HG02981 (cell line): ENCODE results near the gene RNASEH2B.

ENCODE experiments used
- ATAC-seq: cut with Tn5 transposase; IDR thresholded peaks from one replicate; pipeline ENCODE4 v1.9.1; 2021; ENCODE audit warnings: mild to moderate bottlenecking, moderate library complexity; ENCODE audit not compliant: unreplicated experiment

RNASEH2B gene

DNA sequence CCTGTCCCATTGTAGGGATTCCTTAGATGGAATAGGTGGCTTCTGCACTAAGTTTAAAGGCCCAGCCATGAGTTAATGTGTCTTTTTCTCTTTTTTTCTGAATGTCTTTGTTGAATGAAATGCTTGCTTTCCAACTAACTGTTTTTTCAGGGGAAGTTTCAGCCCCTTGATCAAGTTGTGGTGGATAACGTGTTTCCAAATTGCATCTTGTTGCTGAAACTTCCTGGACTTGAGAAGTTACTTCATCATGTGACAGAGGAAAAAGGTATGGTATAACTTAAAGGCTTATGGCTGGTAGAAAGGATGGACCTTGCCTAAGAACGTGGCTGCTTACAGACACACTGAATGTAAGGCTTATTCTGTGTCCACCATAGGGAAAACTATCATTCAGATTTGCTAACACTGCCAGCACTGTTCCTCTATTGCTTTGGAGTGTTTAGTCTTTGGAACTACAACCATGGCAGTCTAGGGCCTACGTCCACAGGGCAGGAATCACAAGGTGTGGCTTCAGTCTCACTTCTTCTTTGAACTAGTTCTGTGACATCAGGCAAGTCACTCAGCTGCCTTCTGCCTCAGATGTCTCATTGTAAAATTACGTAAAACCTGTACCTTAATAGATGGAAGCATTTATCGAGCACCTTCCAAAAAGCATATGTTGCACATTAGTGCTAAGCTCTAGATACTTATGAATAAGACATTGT is 25.3 kb downstream of the RNASEH2B start:
- no peak for ATAC-seq

DNA sequence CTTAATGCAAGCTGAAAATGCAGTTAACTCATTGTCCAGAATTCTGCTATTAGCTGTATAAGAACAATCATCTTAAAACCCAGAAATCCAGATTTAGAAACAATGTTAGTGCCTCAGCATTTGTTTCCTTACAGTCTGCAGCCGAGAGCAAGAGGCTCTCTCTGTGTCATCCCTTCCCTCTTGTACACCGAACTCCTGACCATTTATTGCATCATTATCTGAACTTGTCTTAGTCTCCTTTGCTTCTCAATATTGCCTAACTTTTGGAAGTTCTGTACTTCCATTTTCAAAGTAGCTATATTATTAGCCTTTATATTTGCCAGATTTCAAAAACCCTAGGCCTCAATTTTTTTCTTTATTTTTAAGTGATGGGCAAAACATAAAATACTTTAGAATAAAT is 27.1 kb downstream of the RNASEH2B start:
- ATAC-seq, result no peak

DNA sequence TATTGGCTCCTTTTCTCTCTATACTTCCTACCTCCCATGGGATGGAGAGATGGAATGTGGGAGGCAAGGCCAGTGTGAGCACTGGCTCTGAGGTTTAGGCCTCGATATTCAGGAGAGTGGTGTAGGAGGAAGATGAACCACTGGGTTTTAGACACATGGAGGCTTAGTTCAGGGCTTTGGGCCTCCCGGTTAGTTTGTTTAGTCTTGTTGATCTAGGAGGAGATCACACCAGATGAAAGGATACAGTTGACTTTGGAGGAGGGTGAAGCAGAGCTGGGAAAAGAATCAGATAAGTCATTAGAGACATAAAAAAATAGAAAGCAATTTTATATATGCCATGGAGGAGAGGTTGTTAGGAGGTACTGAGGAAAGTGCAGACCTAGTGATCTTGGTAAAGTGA is 30.9 kb downstream of the RNASEH2B start:
- no peak for ATAC-seq

DNA sequence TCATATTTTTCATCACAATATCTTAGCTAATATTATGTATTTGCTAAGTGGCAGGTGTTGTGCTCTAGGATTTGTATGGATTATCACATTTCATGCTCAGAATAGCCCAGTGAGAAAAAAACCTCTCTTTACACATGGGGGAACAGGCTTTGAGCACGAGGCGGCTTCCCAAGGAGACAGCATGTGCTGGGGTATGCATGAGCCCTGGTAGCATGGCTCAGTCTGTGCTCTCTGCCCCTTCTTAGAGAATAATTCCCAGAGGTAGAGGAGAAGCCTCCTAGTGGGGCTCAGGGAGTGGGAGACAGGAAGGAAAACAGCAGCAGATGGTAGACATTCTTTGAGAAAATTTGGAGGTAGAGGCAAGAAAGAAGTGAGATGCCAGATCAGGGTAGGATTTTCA is 31.6 kb downstream of the RNASEH2B start:
- no peak for ATAC-seq

DNA sequence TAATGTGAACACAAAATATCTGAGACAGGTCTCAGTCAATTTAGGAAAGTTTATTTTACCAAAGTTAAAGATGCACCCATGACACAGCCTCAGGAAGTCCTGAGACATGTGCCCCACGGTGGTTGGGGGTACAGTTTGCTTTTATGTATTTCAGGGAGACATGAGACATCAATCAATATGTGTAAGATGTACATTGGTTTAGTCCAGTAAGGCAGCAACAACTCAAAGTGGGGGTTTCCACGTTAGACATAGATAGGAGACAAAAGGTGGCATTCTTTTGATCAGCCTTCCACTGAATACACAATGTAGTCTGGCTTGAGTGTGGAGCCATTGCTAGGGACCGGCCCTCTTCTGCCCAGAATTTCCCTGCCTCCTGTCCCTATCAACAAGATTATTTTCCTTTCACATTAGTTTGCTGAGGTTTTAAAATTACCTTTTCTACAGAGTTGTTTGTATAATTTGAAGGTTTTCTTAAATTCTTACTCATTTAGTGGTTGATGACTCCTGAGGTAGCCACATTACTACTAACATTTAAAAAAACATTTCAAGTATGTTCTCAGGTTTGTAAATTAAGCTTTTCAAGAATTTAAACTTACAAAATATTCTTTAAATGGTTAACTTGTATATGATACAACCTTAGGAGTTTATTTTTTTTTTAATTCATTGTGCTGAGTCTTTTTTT is 33.2 kb downstream of the RNASEH2B start:
- no peak for ATAC-seq

DNA sequence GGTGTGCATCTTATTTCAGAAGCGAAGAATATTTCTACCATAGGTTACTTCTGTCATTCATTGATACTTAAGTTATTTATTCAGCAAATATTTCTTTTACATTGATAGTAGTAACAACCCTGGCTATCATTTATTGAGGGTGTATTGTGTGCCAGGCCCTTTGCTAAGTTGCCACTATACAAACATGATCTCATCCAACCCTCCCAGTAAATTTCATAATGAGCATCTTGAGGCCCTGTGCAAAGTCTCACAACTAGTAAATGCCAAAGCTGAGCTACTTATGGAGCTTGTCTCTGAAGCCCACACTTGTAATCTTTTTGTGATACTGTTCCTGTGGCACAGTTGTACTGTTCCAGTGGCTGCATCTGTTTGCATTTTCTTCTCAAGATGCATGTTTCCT is 36.1 kb downstream of the RNASEH2B start:
- no peak for ATAC-seq

DNA sequence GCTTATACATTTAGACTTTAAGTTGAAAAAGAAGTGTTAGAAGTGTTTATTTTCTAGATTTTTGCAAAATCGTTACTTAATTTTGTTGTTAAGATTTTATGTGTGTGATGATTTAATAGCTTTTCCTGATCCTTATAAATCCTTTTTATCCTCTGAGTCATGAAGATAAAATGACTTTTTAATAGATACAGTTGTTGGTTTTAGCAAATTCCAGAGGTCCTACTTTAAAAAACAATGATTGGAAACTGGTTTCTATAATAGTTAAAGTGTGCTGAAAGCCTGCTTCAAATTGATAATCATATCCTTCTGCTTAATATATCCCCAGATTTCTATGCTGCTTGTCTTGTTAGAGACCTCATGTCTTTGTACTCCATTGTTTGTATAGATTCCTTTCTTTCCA is 39.0 kb downstream of the RNASEH2B start:
- ATAC-seq, result no peak

DNA sequence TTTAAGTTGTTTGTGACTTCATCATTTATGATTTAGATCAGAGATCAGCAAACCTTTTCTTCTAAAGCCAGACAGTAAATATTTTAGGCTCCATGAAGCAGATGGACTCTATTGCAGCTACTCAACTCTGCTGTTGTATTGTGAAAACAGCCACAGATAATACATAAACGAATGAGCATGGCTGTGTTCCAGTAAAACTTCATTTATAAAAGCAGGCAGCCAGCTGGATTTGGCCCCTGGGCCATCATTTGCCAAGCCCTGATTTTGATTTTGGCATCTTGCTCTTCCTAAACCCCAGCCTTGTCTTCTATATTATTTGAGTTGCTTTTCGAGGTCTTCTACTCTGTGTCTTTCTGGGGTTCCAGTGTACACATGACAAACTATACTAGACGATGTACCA is 41.3 kb downstream of the RNASEH2B start:
- ATAC-seq, result no peak

DNA sequence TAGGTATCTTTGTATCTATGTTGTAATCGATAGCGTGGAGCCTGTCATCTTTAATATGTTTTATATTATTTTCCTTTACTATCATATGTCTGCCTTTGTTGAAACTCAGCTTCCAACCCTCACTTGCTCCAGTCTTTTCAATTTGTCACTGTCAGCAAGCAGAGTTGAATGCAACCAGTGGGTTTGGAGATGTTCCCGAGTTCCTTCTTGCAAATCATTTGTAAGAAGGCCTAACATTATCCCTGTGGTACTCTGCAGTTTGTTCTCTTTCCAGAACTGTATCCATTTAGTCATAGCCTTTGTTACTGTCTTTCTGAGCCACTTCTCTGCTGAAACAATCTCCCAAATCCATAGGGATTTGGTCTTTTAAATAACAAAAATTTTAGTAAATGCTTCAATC is 41.8 kb downstream of the RNASEH2B start:
- ATAC-seq, result no peak

DNA sequence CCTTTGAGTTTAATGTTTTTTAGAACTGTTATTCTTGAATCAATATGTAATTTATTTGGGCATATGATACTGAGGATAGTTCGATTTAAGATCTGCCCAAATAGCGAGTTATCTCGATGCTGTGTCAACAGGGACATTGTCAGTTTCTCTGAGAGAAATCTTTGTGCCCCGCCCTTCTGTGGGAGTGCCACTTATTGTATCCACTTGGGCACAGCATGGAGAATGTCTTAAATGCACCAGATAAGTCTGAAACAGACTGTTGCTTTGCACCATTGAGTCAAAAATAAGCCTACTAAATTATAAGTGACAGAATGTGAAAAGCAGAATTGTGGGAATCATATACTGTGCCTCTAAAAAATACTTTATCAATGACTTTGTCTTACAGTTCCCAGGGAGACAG is 45.6 kb downstream of the RNASEH2B start:
- no peak for ATAC-seq

DNA sequence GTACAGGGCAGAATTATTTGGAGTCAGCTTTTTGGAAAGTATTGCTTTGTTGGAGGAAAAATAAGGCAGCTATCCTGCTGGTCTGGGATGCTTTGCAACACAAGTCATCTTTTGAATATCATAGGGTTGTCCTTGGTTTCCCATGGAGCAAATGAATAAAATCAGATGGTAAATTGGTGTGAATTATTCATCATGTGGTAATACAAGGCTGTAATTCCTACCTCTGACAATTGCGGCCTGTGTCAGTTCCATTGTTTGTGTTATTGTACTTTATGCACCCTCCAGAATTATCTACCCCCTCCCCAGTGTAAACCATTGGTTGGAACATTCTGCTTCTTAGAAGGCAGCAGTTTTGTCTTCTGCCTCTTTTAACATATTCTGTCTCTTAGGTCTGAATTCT is 46.2 kb downstream of the RNASEH2B start:
- ATAC-seq, result no peak

DNA sequence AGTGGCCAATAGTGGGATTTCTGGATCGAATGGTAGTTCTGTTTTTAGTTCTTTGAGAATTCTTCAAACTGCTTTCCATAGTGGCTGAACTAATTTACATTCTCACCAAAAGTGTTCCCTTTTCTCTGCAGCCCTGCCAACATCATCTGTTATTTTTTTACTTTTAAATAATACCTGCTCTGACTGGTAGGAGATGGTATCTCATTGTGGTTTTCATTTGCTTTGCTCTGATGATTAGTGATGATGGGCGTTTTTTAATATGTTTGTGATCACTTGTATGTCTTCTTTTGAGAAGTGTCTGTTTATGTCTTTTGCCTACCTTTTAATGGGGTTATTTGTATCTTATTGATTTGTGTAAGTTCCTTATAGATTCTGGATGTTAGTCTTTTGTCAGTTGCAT is 48.0 kb downstream of the RNASEH2B start:
- ATAC-seq, result no peak

DNA sequence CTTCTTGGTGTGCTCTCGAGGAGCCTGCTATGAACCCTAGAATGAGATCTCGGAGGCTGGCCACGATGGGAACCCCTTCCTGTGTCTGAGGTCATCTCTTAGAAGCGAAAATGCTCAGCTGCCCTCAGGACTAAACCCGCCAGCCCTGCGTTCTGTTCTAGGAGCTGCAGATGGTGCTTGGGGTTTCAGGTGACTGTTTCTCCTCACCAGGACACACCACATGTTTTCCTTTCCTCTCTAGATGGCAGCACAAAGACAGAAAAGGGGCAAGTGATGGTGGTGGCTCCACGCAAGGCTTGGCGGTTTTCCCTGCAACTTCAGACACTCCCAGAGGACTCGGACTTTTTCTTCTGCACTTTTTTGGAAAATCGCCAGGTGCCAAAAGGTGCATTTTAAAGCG is 60.1 kb downstream of the RNASEH2B start:
- ATAC-seq, result no peak

DNA sequence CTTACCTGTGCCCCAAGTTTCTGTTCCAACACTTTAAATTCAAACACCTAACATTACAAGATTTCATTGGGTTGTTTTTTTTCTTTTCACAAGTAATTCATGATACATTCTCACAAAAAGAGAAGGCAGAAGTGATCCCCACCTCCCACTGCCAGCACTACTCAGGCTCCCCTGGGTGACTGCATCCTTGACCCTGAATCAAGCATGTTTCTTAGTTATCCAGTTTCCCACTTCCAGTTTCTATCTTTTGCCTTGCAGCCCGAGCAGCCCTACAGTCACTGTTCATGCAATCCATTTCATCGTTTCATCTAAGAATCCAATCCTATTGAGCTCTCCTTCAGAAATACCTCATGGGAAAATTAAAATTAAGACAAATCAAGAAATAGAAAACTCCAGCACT is 61.4 kb downstream of the RNASEH2B start:
- no peak for ATAC-seq

DNA sequence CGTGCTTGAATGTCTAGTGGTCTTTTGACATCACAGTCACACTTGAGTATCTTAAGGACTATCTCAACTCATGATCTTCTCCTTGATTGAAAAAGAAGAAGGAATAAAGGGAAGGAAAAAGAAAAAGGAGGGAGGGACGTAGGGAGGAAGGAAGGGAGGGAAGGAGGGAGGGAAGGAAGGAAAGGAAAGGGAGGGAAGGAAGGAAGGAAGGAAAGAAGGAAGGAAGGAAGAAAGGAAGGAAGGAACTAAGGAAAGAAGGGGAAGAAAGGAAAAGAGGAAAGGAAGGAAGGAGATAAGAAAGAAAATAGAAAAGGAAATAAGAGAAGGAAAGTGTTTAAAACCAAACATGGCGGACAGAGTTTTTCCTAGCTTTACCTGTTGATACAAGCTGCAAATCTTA is 64.7 kb downstream of the RNASEH2B start:
- ATAC-seq, result no peak

DNA sequence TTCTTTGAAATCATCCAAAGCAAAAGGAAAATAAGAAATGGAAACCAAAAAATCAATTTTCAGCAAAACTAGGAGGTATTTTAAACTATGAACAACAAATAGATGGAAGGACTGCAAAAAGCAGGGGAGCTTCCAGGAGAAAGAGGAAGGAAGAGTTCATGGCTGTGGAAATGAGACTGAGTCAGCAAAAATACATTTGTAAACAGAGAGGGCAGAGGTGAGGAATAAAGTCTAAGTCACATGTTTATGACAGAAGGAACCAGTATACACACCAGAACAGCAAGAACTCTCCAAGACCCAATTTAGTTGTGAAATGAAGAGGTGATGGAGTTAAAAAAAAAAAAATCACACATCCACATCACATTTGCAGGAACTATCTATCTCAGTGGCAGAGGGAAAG is 69.6 kb downstream of the RNASEH2B start:
- ATAC-seq, result no peak

DNA sequence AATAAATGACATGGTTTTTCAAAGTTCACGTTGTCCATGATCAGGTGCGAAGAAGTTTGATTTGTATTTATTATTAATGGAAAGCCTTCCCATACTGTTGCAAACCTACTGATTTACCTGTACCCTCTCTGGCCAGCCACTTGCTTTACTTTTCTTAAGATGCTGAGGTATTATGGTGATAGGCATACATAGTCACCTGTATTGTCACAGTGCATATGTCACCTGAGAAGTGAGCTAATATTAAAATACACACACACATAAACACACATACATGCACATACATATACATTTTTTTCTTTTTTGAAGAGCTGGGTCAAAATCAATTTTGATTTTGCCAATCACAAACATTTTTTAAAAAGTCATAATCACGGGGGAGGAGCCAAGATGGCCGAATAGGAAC is 72.1 kb downstream of the RNASEH2B start:
- ATAC-seq, result no peak

DNA sequence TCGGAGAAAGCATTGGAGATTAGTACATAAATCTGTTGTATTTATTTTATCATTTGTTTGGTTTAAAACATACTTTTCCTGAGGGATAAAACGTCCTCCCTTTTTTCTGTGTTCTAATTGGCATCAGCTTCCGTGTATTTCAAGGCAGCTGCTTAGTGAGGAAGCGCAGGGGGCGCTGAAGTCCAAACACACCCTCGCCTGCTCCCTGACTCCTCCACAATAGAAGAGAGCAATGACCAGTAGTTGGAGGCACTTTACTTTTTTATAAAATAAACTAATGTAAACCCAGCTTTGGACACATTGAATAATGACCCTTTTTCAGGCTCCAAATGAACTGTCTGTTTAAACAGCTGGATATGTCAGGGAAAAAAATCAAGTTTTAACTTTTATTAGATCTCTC is 79.9 kb downstream of the RNASEH2B start:
- no peak for ATAC-seq

DNA sequence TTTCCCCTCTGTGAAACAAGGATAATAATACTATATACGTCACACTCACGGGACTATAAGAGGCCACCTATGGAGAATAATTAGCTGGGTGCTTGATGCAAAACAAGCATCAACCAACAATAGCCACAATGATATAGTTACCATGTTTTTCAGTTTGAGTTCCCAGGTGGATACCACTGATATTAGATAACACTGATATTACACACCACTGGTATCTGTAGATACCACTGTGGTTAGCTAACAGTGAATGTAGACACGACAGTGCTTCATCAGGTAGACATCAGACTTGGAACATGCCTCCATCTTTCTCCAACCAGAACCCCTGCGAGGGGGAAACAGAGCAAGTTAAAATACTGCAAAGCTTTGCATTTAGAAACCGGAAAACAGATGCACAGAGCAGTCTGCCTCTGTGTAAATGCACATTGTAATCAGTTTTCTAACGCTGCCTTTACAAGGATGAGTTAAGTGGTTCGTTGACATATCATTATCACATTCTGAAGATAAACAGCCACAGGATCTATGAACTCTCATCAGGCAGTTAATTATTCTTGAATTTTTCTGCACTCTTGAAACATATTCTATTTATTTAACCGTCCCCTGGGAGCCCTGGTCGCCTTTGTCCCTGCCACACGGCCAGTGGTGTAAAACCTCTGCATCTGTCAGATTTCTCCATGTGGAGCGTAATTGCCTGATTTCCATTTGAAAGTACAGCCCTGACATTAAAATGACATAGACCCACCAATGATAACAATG is 80.7 kb downstream of the RNASEH2B start:
- ATAC-seq, result no peak

DNA sequence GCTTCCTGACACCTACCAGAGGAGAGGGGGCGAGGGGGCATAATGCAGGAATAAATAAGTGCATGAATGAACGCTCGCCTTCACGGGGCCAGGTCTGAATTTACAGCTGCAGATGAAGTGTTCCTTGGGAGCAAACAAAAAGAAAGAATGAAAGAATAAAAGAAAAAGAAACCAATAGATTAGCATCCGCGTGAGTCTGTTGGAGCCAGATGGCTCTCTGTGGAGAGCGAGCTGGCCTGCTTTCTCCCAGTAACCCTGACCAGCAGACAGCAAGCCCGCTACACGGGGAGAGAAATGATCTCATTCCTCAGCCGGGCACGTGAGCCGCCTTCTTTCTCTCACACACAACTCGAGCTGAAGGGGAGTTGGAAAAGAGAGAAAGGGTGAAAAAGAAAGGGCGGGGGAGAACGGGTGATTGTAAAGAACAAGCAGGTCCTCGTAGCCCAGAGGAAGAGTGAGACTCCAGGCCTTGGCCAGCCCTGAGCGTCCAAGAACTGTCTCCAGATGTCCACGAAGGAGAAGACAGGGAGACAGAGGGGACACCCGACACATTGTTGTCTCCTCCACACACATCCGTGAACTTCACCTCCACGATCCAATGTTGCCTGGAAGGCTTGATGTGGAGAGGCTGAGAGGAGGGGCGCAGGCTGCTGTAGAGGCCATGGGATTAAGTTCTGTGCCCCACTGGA is 81.4 kb downstream of the RNASEH2B start:
- ATAC-seq, result no peak
